BJ (cell line): ENCODE results near the gene LIPA. TPM values are rescaled to one million over a fixed set of nuclear protein-coding genes. Genes with fewer than 3 reads are reported as not detected.

Experiments
- CTCF ChIA-PET: fragments of 350-600 bp; formaldehyde crosslinking; extraction: SDS; loops from one replicate; lab custom pipeline; 2021; ENCODE audit warnings: antibody characterized with exemption, inconsistent platforms; lab: Yijun Ruan, JAX
- POLR2A ChIA-PET: fragments of 300-600 bp; sonication (Branson Sonifier 250); formaldehyde crosslinking; extraction: SDS; loops from one replicate; lab custom pipeline; 2021; ENCODE audit warnings: antibody characterized with exemption; lab: Charles Lee
- DNase-seq: peaks from one replicate; pipeline ENCODE4 v3.0.0-alpha.2; 2011; ENCODE audit warnings: low read depth
- H3K27me3 ChIP-seq: 2 replicates; pipeline ENCODE4 v1.6.0; 2011; ENCODE audit warnings: low read length; ENCODE audit not compliant: control insufficient read depth, insufficient read depth
- H3K36me3 ChIP-seq: 2 replicates; pipeline ENCODE4 v1.5.1; 2011; ENCODE audit warnings: low read length; ENCODE audit not compliant: control insufficient read depth, insufficient read depth
- H3K4me3 ChIP-seq: 2 replicates; pipeline ENCODE4 v1.5.1; 2011; ENCODE audit warnings: low read depth, mild to moderate bottlenecking, control low read depth, low read length
- CTCF ChIP-seq: IDR thresholded peaks from 2 replicates; pipeline ENCODE4 v1.5.1; 2011; ENCODE audit warnings: low read depth, mild to moderate bottlenecking, control low read depth, inconsistent platforms, low read length, moderate library complexity; ENCODE audit not compliant: insufficient read depth
- polyA plus RNA-seq: library from polyadenylated mRNA; depleted of rRNA; stranded (reverse); fragments of >200 nt; gene quantifications from 2 replicates; pipeline ENCODE4 v1.2.3, GENCODE V29; 2011

Gene LIPA
- polyA plus RNA-seq, 1 experiment = 80.3 TPM

DNA sequence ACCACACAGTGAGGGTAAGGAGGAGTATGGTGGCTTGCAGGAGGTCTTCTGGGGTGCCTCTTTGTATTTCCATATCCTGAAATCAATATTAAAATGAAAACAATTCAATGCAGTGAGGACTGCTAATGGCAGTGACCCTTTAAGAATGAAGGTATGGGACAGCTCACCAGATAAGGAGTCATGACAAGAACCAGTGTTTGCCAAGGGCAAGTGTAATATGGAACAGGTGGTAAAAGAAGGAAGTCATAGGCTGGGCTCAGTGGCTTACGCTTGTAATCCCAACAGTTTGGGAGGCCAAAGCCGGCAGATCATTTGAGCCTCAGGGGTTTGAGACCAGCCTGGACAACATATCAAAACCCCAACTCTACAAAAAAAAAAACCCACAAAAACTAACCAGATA is 20.0 kb upstream of the LIPA start:
- ChIA-PET POLR2A (no interaction called here), CTCF (interaction anchor here (2.2 kb wide), 1 partner anchor 98 kb away, joined by 6 read pairs; no protein-coding TSS in a partner anchor)
- no peak overlapping the region for H3K4me3 ChIP-seq
- no peaks in the 10 kb centered on the region for H3K27me3 ChIP-seq
- H3K36me3 ChIP-seq = no peaks in the 10 kb centered on the region
- no peak for TF ChIP-seq CTCF
- no peak for DNase-seq

DNA sequence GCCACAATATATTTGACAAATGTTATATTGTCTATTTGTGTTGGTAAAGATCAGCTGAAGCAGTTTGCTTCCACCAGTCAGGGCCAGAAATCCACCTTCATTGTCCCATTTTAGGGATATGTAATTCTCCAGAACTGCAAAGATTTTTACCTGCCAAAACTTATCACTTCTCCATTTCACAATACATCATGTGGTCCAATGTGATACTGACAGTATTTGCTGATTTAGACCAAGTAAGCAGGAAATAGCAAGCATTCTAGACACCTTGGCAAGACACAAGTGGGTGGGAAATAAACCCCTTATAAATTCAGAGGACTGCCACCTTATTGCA is 18.5 kb upstream of the LIPA start:
- Histone ChIP-seq H3K36me3 (no peaks in the 10 kb centered on the region), H3K27me3 (no peaks in the 10 kb centered on the region), H3K4me3 (no peak overlapping the region)
- POLR2A ChIA-PET = no interaction called here
- CTCF ChIA-PET = interaction anchor here (1.0 to 1.4 kb wide), 2 partner anchors 95 to 104 kb away, joined by 3 to 4 read pairs; no protein-coding TSS in a partner anchor
- TF ChIP-seq CTCF = no peak
- DNase-seq = no peak

DNA sequence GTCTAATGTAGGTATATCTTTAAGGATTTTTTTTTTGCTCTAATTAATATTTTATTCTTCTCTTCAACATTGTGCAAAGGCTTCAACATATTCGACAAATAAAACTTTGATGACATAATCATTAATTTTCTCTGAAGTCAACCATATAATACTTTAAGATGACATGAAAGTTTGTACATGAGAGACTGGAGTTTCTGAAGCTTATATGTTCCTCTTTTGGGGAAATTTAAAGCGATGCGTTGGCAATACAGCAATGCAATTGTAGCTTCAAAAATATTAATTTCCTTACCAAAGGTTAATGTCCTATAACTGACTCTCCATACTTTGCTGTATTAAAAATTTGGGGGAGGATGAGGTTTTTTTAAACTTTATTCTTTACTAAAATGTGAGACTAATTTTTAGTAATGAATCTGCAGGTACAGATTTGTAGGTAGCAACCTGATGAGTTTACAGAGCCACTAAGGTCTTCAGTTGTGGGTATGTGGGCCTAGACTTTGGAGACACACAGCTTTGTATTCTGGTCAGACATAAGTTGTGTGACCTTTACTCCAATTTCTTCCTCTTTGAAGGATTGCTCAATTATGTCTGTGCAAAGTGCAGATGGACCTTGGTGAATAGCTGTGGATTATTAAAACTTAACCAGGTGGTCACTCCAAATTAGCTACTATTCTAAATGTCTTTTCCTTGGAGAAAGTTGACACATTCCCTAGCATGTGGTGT is 18.0 kb upstream of the LIPA start:
- Histone ChIP-seq H3K4me3 (no peak overlapping the region), H3K27me3 (no peaks in the 10 kb centered on the region), H3K36me3 (no peaks in the 10 kb centered on the region)
- no peak for TF ChIP-seq CTCF
- DNase-seq = no peak
- ChIA-PET CTCF (interaction anchor here (1.4 kb wide), 1 partner anchor 96 kb away, joined by 3 read pairs; no protein-coding TSS in a partner anchor), POLR2A (no interaction called here)

- ChIA-PET CTCF (interaction anchor here (0.8 to 1.1 kb wide), 2 partner anchors 8 to 103 kb away, joined by 3 to 4 read pairs; no protein-coding TSS in a partner anchor), POLR2A (no interaction called here)
- DNase-seq = peak; percentile 19
- H3K4me3 ChIP-seq = no peak overlapping the region
- no peak for TF ChIP-seq CTCF
- H3K36me3 ChIP-seq = no peaks in the 10 kb centered on the region
- H3K27me3 ChIP-seq = no peaks in the 10 kb centered on the region
Observed at GRCh38 chr10:89266721-89267453, 15.3 kb upstream of the LIPA start.

GRCh38 chr10:89263531-89263930 is 12.0 kb upstream of the LIPA start:
- H3K4me3 ChIP-seq = no peak overlapping the region
- CTCF ChIA-PET = interaction anchor here (1.0 to 1.5 kb wide), 4 partner anchors 12 to 126 kb away, joined by 3 to 4 read pairs (median 4); no protein-coding TSS in a partner anchor
- H3K36me3 ChIP-seq = no peaks in the 10 kb centered on the region
- no peak for TF ChIP-seq CTCF
- POLR2A ChIA-PET = no interaction called here
- no peak for DNase-seq
- H3K27me3 ChIP-seq = no peaks in the 10 kb centered on the region
